Measurements from ENCODE around the gene RPS6KA3. TPM values are rescaled to one million over a fixed set of nuclear protein-coding genes. Genes with fewer than 3 reads are reported as not detected.
"Not testable (repeated sequence)": the region's sequence is repeated elsewhere in the genome, so short reads cannot be mapped to it uniquely, and the experiment has no call there.

RPS6KA3 gene
- total RNA-seq, 1 experiment from 2014 or later, result 47.7 TPM

GRCh38 chrX:20265726-20266681 lies 705 bp downstream of the RPS6KA3 start:
- peak; percentile 31 for DNase-seq (ENCODE audit: low read depth)

- DNase-seq (ENCODE audit: low read depth), result peak; percentile 71
Observed at GRCh38 chrX:20265221-20265725, 1.4 kb downstream of the RPS6KA3 start.

DNA sequence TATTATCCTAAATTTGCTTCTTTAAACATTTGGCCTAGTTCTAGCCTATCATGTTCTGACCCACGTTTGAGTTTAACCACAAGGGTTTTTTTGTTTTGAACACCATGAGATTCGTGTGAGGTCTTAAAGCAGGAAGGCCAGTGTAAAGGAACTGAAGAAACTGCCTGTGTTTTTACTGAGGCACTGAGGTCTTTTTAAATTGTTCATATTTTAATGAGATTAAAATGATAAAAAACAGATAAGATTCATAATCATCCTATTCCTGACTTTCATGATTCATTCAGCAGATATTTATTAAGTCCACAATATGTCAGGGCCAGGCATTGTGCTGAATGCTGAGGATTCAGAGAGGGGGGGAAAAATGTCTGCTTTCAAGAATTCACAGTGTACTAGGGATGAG lies 3.2 kb downstream of the RPS6KA3 start:
- peak; percentile 33 for DNase-seq (ENCODE audit: low read depth)

DNA sequence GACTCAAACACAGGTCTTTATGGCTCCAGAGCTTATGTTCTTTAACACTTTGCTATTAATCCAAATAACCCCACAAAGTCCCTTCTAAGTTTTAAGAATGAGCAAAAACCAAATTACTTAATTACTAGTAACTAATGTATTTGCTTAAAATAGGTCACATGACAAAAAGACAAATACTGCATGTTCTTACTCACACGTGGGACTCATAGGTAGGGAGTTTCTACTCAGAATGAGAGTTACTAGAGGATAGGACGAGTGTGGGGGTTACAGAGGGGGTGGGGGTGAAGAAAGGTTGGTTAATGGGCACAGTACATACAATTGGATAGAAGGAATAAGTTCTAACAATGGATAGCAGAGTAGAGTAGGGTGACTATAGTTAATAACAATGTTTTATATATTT lies 5.8 kb downstream of the RPS6KA3 start:
- no peak for DNase-seq (ENCODE audit: low read depth)

GRCh38 chrX:20254712-20255299 lies 11.9 kb downstream of the RPS6KA3 start:
- peak; percentile 76 for DNase-seq (ENCODE audit: low read depth)

DNA sequence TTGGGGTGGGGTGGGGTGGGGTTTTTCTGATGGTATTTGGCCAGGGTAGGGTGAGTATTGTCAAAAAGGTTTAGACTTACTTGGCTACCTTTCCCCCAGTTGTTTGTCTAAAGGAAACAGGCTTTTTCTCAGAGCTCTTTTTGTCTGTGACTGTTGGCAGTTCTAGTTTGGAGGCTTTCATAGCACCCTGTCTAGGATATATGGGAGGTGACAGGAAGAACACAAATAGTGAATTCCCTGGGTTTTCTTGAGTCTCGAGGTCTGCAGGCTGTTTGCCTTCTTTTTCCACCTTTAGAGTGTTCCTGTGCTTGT lies 13.5 kb downstream of the RPS6KA3 start:
- no peak for DNase-seq (ENCODE audit: low read depth)

GRCh38 chrX:20252381-20253231 lies 14.1 kb downstream of the RPS6KA3 start:
- peak; percentile 56 for DNase-seq (ENCODE audit: low read depth)

GRCh38 chrX:20251691-20252090 lies 15.0 kb downstream of the RPS6KA3 start:
- no peak for DNase-seq (ENCODE audit: low read depth)

DNA sequence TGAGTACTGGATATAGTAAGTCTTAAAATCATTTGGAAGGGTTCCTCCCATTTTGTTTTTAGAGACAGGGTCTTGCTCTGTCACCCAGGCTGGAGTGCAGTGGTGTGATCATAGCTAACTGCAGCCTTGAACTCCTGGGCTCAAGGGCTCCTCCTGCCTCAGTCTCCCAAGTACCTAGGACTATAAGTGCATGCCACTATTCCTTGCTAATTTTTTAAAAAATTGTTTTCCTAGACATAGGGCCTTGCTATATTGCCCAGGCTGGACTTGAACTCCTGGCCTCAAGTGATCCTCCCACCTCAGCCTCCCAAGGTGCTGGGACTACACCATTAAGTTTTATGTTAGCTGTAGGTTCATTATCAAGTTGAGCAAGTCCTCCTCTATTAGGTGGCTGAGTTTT lies 16.6 kb downstream of the RPS6KA3 start:
- DNase-seq (ENCODE audit: low read depth), result not testable (repeated sequence)

DNA sequence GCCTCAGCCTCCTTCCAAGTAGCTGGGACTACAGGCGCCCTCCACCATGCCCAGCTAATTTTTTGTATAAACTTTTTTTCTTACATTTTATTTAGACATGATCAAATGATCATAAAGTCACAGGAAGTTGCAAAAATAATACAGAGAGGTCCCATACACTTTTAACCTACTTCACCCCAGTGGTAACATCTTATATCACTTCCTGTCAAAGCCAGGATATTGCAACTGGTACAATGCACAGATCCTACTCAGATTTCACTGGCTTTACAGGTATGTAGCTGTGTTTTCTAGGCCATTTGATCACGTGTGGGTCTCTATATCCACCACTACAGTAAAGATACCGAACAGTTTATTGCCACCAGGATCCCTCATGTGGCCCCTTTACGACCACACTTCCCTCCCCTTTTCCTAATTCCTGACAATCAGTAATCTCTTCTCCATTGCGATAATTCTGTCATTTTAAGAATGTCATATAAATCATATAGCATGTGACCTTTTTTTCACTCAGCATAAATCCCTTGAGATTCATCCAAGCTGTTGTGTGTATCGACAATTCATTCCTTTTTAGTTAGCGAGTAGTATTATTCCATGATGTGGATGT lies 18.0 kb downstream of the RPS6KA3 start:
- no peak for DNase-seq (ENCODE audit: low read depth)

DNA sequence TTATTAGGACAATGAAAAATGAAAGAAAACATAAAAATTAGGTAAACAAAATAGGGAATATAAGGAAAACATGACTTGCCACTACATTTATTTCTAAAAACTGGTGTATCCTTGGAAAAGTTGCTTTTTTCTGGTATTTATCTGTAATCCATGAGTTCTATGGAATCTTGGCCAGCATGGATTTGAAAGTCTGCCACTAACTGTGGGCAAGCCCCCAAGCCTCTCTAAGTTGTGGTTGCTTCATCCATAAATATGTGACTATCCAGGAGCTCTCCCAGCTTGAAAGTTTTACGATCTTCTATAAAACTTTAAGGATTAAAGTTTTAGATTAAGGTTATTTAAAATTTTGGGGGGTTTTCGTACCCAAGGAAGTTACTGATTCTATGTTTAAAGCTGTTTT lies 21.8 kb downstream of the RPS6KA3 start:
- no peak for DNase-seq (ENCODE audit: low read depth)

GRCh38 chrX:20240201-20240600 lies 26.5 kb downstream of the RPS6KA3 start:
- DNase-seq (ENCODE audit: low read depth), result no peak

DNA sequence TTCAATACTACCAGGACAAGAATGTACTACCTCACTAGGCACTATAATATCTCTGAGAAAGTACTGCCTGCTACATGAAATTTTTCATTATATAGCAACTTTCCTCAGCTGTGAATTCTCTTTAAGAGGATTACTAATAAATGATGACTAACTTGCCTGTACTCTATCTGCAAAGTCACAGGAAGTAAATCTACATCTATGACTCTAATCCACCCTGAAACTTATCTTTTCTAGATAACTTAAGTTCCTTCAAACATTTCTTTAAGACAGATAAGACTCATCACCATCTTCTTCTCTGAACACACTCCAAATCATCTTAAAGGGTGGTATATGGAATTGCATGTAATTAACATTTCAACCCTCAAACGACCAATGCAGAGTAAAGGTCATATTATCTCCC lies 28.8 kb downstream of the RPS6KA3 start:
- no peak for DNase-seq (ENCODE audit: low read depth)

- DNase-seq (ENCODE audit: low read depth), result no peak
Observed at GRCh38 chrX:20235755-20236154, 31.0 kb downstream of the RPS6KA3 start.

DNA sequence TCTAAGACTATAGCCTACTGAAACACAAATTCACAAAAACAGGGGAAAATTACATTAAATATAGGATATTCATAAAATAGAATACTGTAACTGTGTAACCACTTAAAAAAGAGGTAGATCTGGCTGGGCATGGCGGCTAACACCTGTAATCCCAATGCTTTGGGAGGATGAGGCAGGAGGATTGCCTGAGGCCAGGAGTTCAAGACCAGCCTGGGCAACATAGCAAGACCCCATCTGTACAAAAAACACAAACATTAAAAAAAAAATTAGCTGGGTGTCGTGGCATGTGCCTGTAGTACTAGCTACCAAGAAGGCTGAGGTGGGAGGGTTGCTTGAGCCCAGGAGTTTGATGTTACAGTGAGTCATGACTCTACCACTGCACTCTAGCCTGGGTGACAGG lies 33.4 kb downstream of the RPS6KA3 start:
- no peak for DNase-seq (ENCODE audit: low read depth)

DNA sequence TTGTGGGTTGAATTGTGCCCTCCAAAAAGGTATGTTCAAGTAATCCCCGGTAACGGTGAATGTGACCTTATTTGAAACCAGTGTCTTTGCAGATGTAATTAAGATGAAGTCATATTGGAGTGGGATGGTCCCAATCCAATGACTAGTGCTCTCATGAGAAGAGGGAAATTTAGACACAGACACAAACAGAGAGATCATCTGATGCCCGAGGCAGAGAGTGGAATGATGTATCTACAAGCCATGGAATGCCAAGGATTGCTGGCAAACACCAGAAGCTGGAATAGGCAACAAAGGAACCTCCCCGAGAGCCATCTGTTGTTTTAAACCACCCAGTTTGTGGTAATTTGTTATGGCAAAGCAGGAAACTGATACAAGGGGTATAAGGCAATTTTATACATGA lies 35.1 kb downstream of the RPS6KA3 start:
- peak; percentile 84 for DNase-seq (ENCODE audit: low read depth)

DNA sequence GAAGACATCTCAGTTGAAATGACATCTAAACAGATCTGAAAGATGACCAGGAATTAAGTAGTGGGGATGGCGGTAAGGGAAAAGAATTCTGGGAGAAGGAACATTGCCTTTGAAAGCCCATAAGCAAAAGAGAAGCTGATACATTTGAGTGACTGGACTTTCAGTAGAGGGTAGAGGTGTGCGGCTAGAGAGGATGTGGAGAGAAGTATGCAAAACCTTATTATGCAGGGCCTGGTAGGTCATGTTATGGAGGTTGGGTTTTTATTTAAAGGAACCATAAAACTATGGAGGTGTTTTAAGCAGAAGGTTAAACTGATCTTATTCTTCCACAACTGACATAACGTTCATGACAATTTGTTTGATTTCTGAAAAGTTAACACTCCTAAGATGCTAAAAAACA lies 36.3 kb downstream of the RPS6KA3 start:
- DNase-seq (ENCODE audit: low read depth), result no peak

- DNase-seq (ENCODE audit: low read depth), result no peak
Observed at GRCh38 chrX:20229155-20229554, 37.6 kb downstream of the RPS6KA3 start.

DNA sequence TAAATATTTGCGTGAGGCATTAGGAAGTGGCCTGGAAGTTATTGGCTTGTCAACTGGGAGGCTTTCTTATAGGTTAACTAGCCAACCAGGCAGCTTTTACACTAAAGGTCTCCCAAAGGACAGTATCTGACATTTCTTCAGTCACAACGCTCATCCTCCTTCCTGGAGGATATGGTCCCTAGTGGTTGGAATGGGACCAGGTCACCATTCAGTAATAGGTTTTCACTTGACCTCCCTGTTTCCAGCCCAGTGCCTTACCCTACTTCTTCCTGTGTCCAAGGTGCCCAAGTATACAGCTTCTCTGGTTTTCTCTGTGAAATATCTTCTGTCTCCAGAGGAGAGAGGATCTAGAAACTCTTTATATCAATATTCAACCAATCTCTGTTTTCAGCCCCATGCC lies 38.5 kb downstream of the RPS6KA3 start:
- no peak for DNase-seq (ENCODE audit: low read depth)

- no peak for DNase-seq (ENCODE audit: low read depth)
Observed at GRCh38 chrX:20227116-20227515, 39.6 kb downstream of the RPS6KA3 start.

- DNase-seq (ENCODE audit: low read depth), result no peak
Observed at GRCh38 chrX:20225488-20225833, 41.2 kb downstream of the RPS6KA3 start.
